IMR-90 (cell line): Measurements from ENCODE around the gene ANAPC7. TPM values are rescaled to one million over a fixed set of nuclear protein-coding genes. Genes with fewer than 3 reads are reported as not detected.
"Not testable (repeated sequence)": the region's sequence is repeated elsewhere in the genome, so short reads cannot be mapped to it uniquely, and the experiment has no call there.

ENCODE experiments used
- ATAC-seq: fragments of 200-7000 bp; cut with Tn5 transposase; 2 replicates; pipeline ENCODE4 v1.9.1; 2020; ENCODE audit warnings: low read depth, mild to moderate bottlenecking, moderate library complexity
- BruUV-seq: library from RNA; stranded (reverse); fragments of 400-500 nt; replicated peaks from 2 replicates; lab custom pipeline; 2021; lab: Mats Ljungman, UMichigan
- CTCF ChIA-PET: fragments of 300-600 bp; formaldehyde crosslinking; extraction: SDS; loops from one replicate; lab custom pipeline; 2021; ENCODE audit warnings: antibody characterized with exemption; lab: Yijun Ruan, JAX
- POLR2A ChIA-PET: fragments of 300-600 bp; sonication (Branson Sonifier 250); formaldehyde crosslinking; loops from one replicate; lab custom pipeline; 2022; ENCODE audit warnings: antibody characterized with exemption; ENCODE audit not compliant: unreplicated experiment; lab: Charles Lee
- DNase-seq: peaks from one replicate; pipeline ENCODE4 v3.0.0; 2013
- H2AFZ ChIP-seq: replicated peaks from 2 replicates; pipeline ENCODE3; 2013; ENCODE audit warnings: low read length, mild to moderate bottlenecking; ENCODE audit not compliant: poor library complexity
- H2AK5ac ChIP-seq: 2 replicates; pipeline ENCODE4 v1.6.1; 2013; ENCODE audit warnings: low read depth, low read length, inconsistent platforms
- H2AK9ac ChIP-seq: replicated peaks from 2 replicates; pipeline ENCODE3; 2013; ENCODE audit warnings: mild to moderate bottlenecking, low read depth, low read length, moderate library complexity; ENCODE audit not compliant: poor library complexity
- H2BK120ac ChIP-seq: 2 replicates; pipeline ENCODE4 v1.6.1; 2013; ENCODE audit warnings: low read depth, low read length, inconsistent platforms
- H2BK15ac ChIP-seq: 3 replicates; pipeline ENCODE4 v1.6.1; 2013; ENCODE audit warnings: low read depth, low read length, inconsistent platforms
- H2BK20ac ChIP-seq: 2 replicates; pipeline ENCODE4 v1.6.1; 2013; ENCODE audit warnings: low read depth, mild to moderate bottlenecking, inconsistent platforms, low read length, moderate library complexity
- H2BK5ac ChIP-seq: 2 replicates; pipeline ENCODE4 v1.6.1; 2013; ENCODE audit warnings: mild to moderate bottlenecking, low read depth, low read length, inconsistent platforms; ENCODE audit not compliant: poor library complexity, severe bottlenecking
- H3K14ac ChIP-seq: replicated peaks from 2 replicates; pipeline ENCODE4 v1.6.1; 2013; ENCODE audit warnings: low read depth, low read length, inconsistent platforms
- H3K18ac ChIP-seq: 2 replicates; pipeline ENCODE4 v1.6.1; 2013; ENCODE audit warnings: low read depth, low read length, control low read depth
- H3K23ac ChIP-seq: 2 replicates; pipeline ENCODE4 v1.6.1; 2013; ENCODE audit warnings: low read depth, low read length, inconsistent platforms
- H3K27ac ChIP-seq: 2 replicates; pipeline ENCODE4 v1.5.1; 2013; ENCODE audit warnings: mild to moderate bottlenecking, control low read depth, low read length; ENCODE audit not compliant: insufficient read depth
- H3K27me3 ChIP-seq: 2 replicates; pipeline ENCODE4 v1.6.1; 2013; ENCODE audit warnings: low read length; ENCODE audit not compliant: control insufficient read depth, insufficient read depth
- H3K36me3 ChIP-seq: 2 replicates; pipeline ENCODE4 v1.6.1; 2013; ENCODE audit warnings: low read length, mixed read lengths; ENCODE audit not compliant: control insufficient read depth, insufficient read depth
- H3K4ac ChIP-seq: 2 replicates; pipeline ENCODE4 v1.6.1; 2013; ENCODE audit warnings: low read depth, low read length, inconsistent platforms
- H3K4me1 ChIP-seq: 2 replicates; pipeline ENCODE4 v1.6.1; 2013; ENCODE audit warnings: low read length, mixed read lengths; ENCODE audit not compliant: control insufficient read depth, insufficient read depth
- H3K4me2 ChIP-seq: 2 replicates; pipeline ENCODE4 v1.6.1; 2013; ENCODE audit warnings: low read depth, mild to moderate bottlenecking, control low read depth, low read length, moderate library complexity
- H3K4me3 ChIP-seq: 2 replicates; pipeline ENCODE4 v1.5.1; 2013; ENCODE audit warnings: low read depth, mild to moderate bottlenecking, control low read depth, low read length, moderate library complexity; ENCODE audit not compliant: insufficient read depth
- H3K56ac ChIP-seq: 2 replicates; pipeline ENCODE4 v1.6.1; 2013; ENCODE audit warnings: low read length, inconsistent platforms; ENCODE audit not compliant: insufficient read depth; ENCODE audit errors: extremely low read depth
- H3K79me1 ChIP-seq, 2 experiments: 2 replicates each; pipeline ENCODE4 v1.6.1; 2013; ENCODE audit warnings: low read length in 2 of 2, inconsistent platforms in 1 of 2, low read depth in 1 of 2
- H3K9ac ChIP-seq: 2 replicates; pipeline ENCODE4 v1.6.1; 2013; ENCODE audit warnings: low read depth, low read length, control low read depth
- H3K9me1 ChIP-seq: 2 replicates; pipeline ENCODE4 v1.6.1; 2013; ENCODE audit warnings: low read length, inconsistent platforms; ENCODE audit not compliant: insufficient read depth
- H3K9me3 ChIP-seq: 2 replicates; pipeline ENCODE4 v1.6.1; 2013; ENCODE audit warnings: low read length; ENCODE audit not compliant: control insufficient read depth, insufficient read depth
- H4K20me1 ChIP-seq: 2 replicates; pipeline ENCODE4 v1.6.1; 2013; ENCODE audit warnings: low read length, inconsistent platforms; ENCODE audit not compliant: insufficient read depth
- H4K5ac ChIP-seq: 2 replicates; pipeline ENCODE4 v1.6.1; 2013; ENCODE audit warnings: mild to moderate bottlenecking, low read depth, low read length, control low read depth
- H4K8ac ChIP-seq, 2 experiments: 2 replicates each; pipeline ENCODE4 v1.6.1; 2013; ENCODE audit warnings: low read depth in 2 of 2, low read length in 2 of 2, control low read depth in 1 of 2, inconsistent platforms in 1 of 2
- H4K91ac ChIP-seq: 2 replicates; pipeline ENCODE4 v1.6.1; 2013; ENCODE audit warnings: low read depth, low read length, inconsistent platforms; ENCODE audit not compliant: insufficient read depth
- CTCF ChIP-seq: conservative IDR thresholded peaks from 2 replicates; pipeline ENCODE4 v1.5.1; 2012; ENCODE audit warnings: mild to moderate bottlenecking, low read depth, low read length, improper control_type of control experiment
- WGBS, 2 experiments: methylation state at CpG; one replicate each; pipeline versions ENCODE4 v1.1.5 to v1.1.7; 2013; ENCODE audit warnings: missing lambda C conversion rate in 2 of 2; ENCODE audit not compliant: insufficient read length in 1 of 2; ENCODE audit errors: extremely low coverage in 2 of 2; 5-methylcytosine and 5-hydroxymethylcytosine counted together
- dilution Hi-C: fragments of 300-500 bp; cut with HindIII; formaldehyde crosslinking; loops from one replicate; pipeline ENCODE4 v1.14.3; 2018; ENCODE audit warnings: low sequenced_read_pairs; ENCODE audit not compliant: unreplicated experiment
- in situ Hi-C: fragments of 300-500 bp; cut with MboI; formaldehyde crosslinking; loops from 3 replicates; pipeline ENCODE4 v1.14.3; 2019; ENCODE audit warnings: low sequenced_read_pairs, inconsistent platforms, mixed read lengths
- intact Hi-C: fragments of 100-400 bp; cut with micrococcal nuclease; formaldehyde crosslinking; loops from 2 replicates; pipeline ENCODE4 v1.10.0; 2022
- polyA plus RNA-seq, 3 experiments: library from polyadenylated mRNA; depleted of rRNA; stranded (reverse); fragments of >200 nt; gene quantifications; 2 replicates each; pipeline ENCODE4 v1.2.3, GENCODE V29; 2012; ENCODE audit warnings: low replicate concordance in 1 of 3
- total RNA-seq: library from RNA; depleted of rRNA; stranded (reverse); fragments of >200 nt; gene quantifications from 2 replicates; pipeline ENCODE4 v1.2.3, GENCODE V29; 2012

Gene ANAPC7
- total and polyA plus RNA-seq, 2 of the 4 experiments (the other 2 are of a cell fraction) = 46.4 to 57.9 TPM

GRCh38 chr12:110358384-110359097 lies 45.0 kb downstream of the ANAPC7 start:
- ATAC-seq (peak; percentile 64; the same call in 1 of the 2 replicates), DNase-seq (peak; percentile 18)
- H3K27me3 ChIP-seq, H3K9me3 ChIP-seq, BruUV-seq, H4K5ac ChIP-seq, H3K56ac ChIP-seq, H2AK5ac ChIP-seq, H3K27ac ChIP-seq, in situ Hi-C loops, H4K91ac ChIP-seq, H2AK9ac ChIP-seq, H4K20me1 ChIP-seq, H3K79me1 ChIP-seq, H4K8ac ChIP-seq, dilution Hi-C loops, H2BK5ac ChIP-seq, H2BK15ac ChIP-seq, POLR2A ChIA-PET, H3K9me1 ChIP-seq, H3K4me2 ChIP-seq, H3K18ac ChIP-seq, H2BK20ac ChIP-seq, H3K23ac ChIP-seq, H3K4me3 ChIP-seq, H3K14ac ChIP-seq, H2BK120ac ChIP-seq, H3K4ac ChIP-seq, H2AFZ ChIP-seq, intact Hi-C loops, H3K9ac ChIP-seq, H3K36me3 ChIP-seq, H3K4me1 ChIP-seq: not testable (repeated sequence)
- CTCF ChIA-PET = interaction anchor here (0.7 to 1.8 kb wide), 2 partner anchors 9 to 30 kb away, joined by 3 to 13 read pairs; no protein-coding TSS in a partner anchor
- TF ChIP-seq CTCF = peak; percentile 32; the same call in 1 of the 2 replicates
- WGBS, 2 experiments = 100% methylated on average over 3 of the region's 8 CpGs; no CpG with 5 or more reads in 1 of the 2 experiments
